Spleen (tissue), 7 donors: ENCODE results near the gene CASTOR2.
"Not testable (repeated sequence)": the region's sequence is repeated elsewhere in the genome, so short reads cannot be mapped to it uniquely, and the experiment has no call there.

ENCODE experiments used
- POLR2A ChIP-seq, 3 donors: fragments of 450-650 bp; IDR thresholded peaks; one replicate each; pipeline ENCODE4 v1.5.1; 2017; ENCODE audit warnings: antibody characterized with exemption in 3 of 3, mild to moderate bottlenecking in 1 of 3
- POLR2AphosphoS5 ChIP-seq, 3 donors: sonication (generic); formaldehyde crosslinking; IDR thresholded peaks; one replicate each; pipeline ENCODE4 v1.5.1; 2017; ENCODE audit warnings: antibody characterized with exemption in 3 of 3
- TF ChIP-seq, protein P1 (sequence below), 11 experiments: fragments of 200-600 bp in 7 of 11; fragments of 450-650 bp in 4 of 11; sonication (generic) in 4 of 11; IDR thresholded peaks in 8 of 11; conservative IDR thresholded peaks in 3 of 11; 1 replicate in 7 of 11; 2 replicates in 4 of 11; pipeline versions ENCODE4 v1.4.0 to v1.8.0; 2016 to 2021; ENCODE audit warnings: antibody characterized with exemption in 11 of 11, inconsistent platforms in 4 of 11, mild to moderate bottlenecking in 1 of 11
- donor health status: DM: no; HTN: no; CAD: no; lungs with moderate emphysema.
- donor health status: DM: no; HTN: no; CAD: no.
- donor health status: DM: no; HTN: no; CAD: no.

DNA sequence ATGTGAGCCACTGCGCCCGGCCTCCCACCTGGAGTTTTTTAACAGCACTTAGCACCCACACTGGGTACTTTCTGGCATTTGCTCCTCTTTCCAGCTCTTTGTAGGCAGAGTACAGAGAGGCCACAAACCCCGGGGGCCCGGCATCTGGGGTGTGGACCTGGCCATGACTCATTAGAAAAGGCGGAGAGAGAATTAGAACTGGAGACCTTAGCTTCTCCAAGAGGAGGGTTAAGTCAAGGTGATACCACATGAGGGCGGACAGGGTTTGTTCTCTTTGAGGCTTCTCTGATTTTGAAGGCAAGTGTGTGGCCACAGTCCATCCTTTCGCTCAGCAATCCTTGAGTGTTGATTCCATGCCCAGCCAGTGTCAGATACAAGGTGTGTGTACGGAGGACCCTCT lies 36.9 kb downstream of the CASTOR2 start:
- TF ChIP-seq, protein P1, sequence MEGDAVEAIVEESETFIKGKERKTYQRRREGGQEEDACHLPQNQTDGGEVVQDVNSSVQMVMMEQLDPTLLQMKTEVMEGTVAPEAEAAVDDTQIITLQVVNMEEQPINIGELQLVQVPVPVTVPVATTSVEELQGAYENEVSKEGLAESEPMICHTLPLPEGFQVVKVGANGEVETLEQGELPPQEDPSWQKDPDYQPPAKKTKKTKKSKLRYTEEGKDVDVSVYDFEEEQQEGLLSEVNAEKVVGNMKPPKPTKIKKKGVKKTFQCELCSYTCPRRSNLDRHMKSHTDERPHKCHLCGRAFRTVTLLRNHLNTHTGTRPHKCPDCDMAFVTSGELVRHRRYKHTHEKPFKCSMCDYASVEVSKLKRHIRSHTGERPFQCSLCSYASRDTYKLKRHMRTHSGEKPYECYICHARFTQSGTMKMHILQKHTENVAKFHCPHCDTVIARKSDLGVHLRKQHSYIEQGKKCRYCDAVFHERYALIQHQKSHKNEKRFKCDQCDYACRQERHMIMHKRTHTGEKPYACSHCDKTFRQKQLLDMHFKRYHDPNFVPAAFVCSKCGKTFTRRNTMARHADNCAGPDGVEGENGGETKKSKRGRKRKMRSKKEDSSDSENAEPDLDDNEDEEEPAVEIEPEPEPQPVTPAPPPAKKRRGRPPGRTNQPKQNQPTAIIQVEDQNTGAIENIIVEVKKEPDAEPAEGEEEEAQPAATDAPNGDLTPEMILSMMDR (IDR thresholded peaks at IDR 0.05 in 8 of 11, conservative IDR thresholded peaks at IDR 0.05 in 3 of 11) = not testable (repeated sequence)
- TF ChIP-seq POLR2AphosphoS5, POLR2A (IDR thresholded peaks at IDR 0.05): not testable (repeated sequence)
